Tibial nerve (tissue), 4 donors: ENCODE results near the gene AFF3. TPM values are rescaled to one million over a fixed set of nuclear protein-coding genes. Genes with fewer than 3 reads are reported as not detected.
"Not testable (repeated sequence)": the region's sequence is repeated elsewhere in the genome, so short reads cannot be mapped to it uniquely, and the experiment has no call there.

Source experiments
- DNase-seq, 2 donors: peaks; one replicate each; pipeline ENCODE4 v3.0.0-alpha.2; 2019; ENCODE audit warnings: low spot score in 2 of 2
- H3K27ac ChIP-seq, 4 donors: fragments of 200-600 bp; sonication (generic) in 3 of 4; one replicate each; pipeline ENCODE4 v1.5.1; 2017 to 2019; ENCODE audit warnings: mild to moderate bottlenecking in 1 of 4
- H3K27me3 ChIP-seq, 2 donors: fragments of 200-600 bp; sonication (generic) in 1 of 2; one replicate each; pipeline versions ENCODE4 v1.5.1 to v1.6.0; 2017 to 2019
- H3K36me3 ChIP-seq, 3 donors: fragments of 200-600 bp; sonication (generic); one replicate each; pipeline ENCODE4 v1.5.1; 2018 to 2019
- H3K4me1 ChIP-seq, 4 donors: fragments of 200-600 bp; sonication (generic) in 3 of 4; one replicate each; pipeline ENCODE4 v1.5.1; 2017 to 2019
- H3K4me3 ChIP-seq, 4 donors: fragments of 200-600 bp; sonication (generic) in 3 of 4; one replicate each; pipeline ENCODE4 v1.5.1; 2017 to 2019; ENCODE audit warnings: mild to moderate bottlenecking in 1 of 4, moderate library complexity in 1 of 4
- H3K9me3 ChIP-seq, 4 donors: fragments of 200-600 bp; sonication (generic) in 3 of 4; one replicate each; pipeline ENCODE4 v1.5.1; 2017 to 2019
- CTCF ChIP-seq, 5 experiments: fragments of 200-600 bp in 3 of 5; fragments of 450-650 bp in 2 of 5; sonication (generic) in 3 of 5; IDR thresholded peaks; one replicate each; pipeline ENCODE4 v1.5.1; 2016 to 2019; ENCODE audit warnings: antibody characterized with exemption in 5 of 5, mild to moderate bottlenecking in 3 of 5, moderate library complexity in 2 of 5
- EP300 ChIP-seq, 2 donors: sonication (generic); formaldehyde crosslinking; IDR thresholded peaks; one replicate each; pipeline ENCODE4 v1.6.1; 2017; ENCODE audit warnings: antibody characterized with exemption in 2 of 2, mild to moderate bottlenecking in 1 of 2
- POLR2A ChIP-seq, 2 donors: fragments of 450-650 bp; IDR thresholded peaks; one replicate each; pipeline ENCODE4 v1.6.1; 2017; ENCODE audit warnings: antibody characterized with exemption in 2 of 2, mild to moderate bottlenecking in 2 of 2, moderate library complexity in 2 of 2
- WGBS, 2 donors: methylation state at CpG; one replicate each; pipeline ENCODE4 v1.1.5; 2018; 5-methylcytosine and 5-hydroxymethylcytosine counted together
- total RNA-seq, 4 donors: library from RNA; depleted of rRNA; stranded (reverse); fragments of >200 nt; gene quantifications; one replicate each; pipeline ENCODE4 v1.1.0, GENCODE V29; 2016

Gene AFF3
- total RNA-seq, 4 donors from 2014 or later = 7.2 to 36.0 (median 21.4) TPM

GRCh38 chr2:99777656-99778290 is 364.6 kb downstream of the AFF3 start:
- no peak overlapping the region for H3K27ac ChIP-seq
- peaks cover 0 to 10% (median 0%) of the 10 kb centered on the region in 4 donors for H3K9me3 ChIP-seq
- no peak for TF ChIP-seq POLR2A (IDR thresholded peaks at IDR 0.05)
- no peak for TF ChIP-seq EP300 (IDR thresholded peaks at IDR 0.05)
- no peak for TF ChIP-seq CTCF (IDR thresholded peaks at IDR 0.05)

DNA sequence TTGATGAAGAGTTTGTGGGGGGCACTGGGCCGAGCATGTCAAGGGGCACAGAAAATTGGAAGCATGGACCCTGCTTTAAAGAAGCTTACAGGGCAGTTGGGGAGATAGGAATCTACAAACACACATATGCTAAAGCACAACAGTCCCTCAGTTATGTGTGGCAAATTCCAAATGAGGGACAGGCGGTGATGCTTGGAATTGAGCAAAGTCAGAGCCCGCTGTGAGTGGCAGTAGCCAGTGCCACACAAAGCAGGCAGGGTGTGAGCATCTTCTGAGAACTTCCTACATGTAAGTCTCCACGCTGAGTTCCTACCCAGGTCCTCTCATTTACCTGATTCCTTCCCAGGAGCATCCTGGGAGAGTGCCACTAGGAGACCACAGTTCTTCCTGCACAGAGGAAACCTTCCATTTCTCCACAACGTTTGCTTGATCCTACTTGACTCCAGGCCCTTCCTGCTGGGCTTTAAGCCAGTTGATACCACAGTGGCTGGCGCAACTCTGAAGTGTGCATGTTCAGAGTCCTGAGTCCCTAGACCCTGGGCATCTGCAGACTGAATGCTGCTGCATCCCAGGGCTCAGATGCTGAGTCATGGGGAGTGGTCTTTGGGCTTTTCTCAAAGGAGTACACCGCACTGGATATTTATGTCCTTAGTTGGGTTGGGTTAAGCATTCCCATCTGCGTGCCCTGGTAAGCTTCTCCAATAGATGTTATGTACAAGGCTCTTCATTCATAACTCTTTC is 365.3 kb downstream of the AFF3 start:
- H3K9me3 ChIP-seq = peaks cover 0 to 10% (median 0%) of the 10 kb centered on the region in 4 donors
- H3K27ac ChIP-seq = no peak overlapping the region
- TF ChIP-seq CTCF (IDR thresholded peaks at IDR 0.05) = no peak
- no peak for TF ChIP-seq EP300 (IDR thresholded peaks at IDR 0.05)
- no peak for TF ChIP-seq POLR2A (IDR thresholded peaks at IDR 0.05)
- whole genome bisulfite sequencing, 2 donors = 77 to 81% methylated on average over 8 of the region's 8 CpGs
- no peaks in the 10 kb centered on the region for H3K36me3 ChIP-seq
- peaks cover 0 to 5% (median 0%) of the 10 kb centered on the region in 4 donors for H3K4me1 ChIP-seq
- no peak for DNase-seq
- H3K27me3 ChIP-seq = no peaks in the 10 kb centered on the region
- H3K4me3 ChIP-seq = no peak overlapping the region

More at GRCh38 chr2:99777656-99778290, 364.6 kb downstream of the AFF3 start:
- no peak for DNase-seq
- Histone ChIP-seq H3K27me3 (no peaks in the 10 kb centered on the region), H3K4me3 (no peak overlapping the region), H3K36me3 (no peaks in the 10 kb centered on the region), H3K4me1 (peaks cover 0 to 5% (median 0%) of the 10 kb centered on the region in 4 donors)
- WGBS, 2 donors = 94 to 95% methylated on average over 6 of the region's 6 CpGs

GRCh38 chr2:99776206-99776905 is 366.0 kb downstream of the AFF3 start:
- H3K4me3 ChIP-seq = no peak overlapping the region
- H3K36me3 ChIP-seq = no peaks in the 10 kb centered on the region
- no peaks in the 10 kb centered on the region for H3K27me3 ChIP-seq
- DNase-seq = no peak
- H3K4me1 ChIP-seq = peaks cover 0 to 5% (median 0%) of the 10 kb centered on the region in 4 donors
- H3K9me3 ChIP-seq = peaks cover 0 to 10% (median 0%) of the 10 kb centered on the region in 4 donors
- TF ChIP-seq EP300 (IDR thresholded peaks at IDR 0.05) (no peak), POLR2A (IDR thresholded peaks at IDR 0.05) (no peak), CTCF (IDR thresholded peaks at IDR 0.05) (no peak)
- WGBS, 2 donors = 48 to 49% methylated on average over 3 of the region's 3 CpGs
- no peak overlapping the region for H3K27ac ChIP-seq

DNA sequence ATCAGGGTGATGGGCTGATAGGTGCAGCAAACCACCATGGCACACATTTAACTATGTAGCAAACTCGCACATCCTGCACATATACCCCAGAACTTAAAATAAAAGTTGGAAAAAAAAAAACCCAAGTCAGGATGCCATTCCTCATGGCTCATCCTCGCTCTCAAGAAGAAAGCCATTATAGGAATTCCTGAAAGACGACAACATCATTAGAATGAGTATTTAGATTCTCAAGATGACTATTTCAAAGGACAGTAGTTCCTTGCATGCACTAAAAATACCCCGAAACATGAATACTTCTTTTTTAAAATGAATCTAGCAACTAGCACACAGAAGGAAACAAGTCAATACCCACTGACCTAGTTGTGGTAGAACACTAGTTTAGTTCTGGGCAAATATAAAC is 366.8 kb downstream of the AFF3 start:
- H3K27me3 ChIP-seq = no peaks in the 10 kb centered on the region
- 38 to 45% methylated on average over 4 of the region's 4 CpGs for WGBS, 2 donors

GRCh38 chr2:99773642-99774041 is 368.7 kb downstream of the AFF3 start:
- not testable (repeated sequence) for H3K27ac ChIP-seq, DNase-seq, H3K4me3 ChIP-seq, H3K36me3 ChIP-seq, H3K27me3 ChIP-seq, H3K4me1 ChIP-seq
- H3K9me3 ChIP-seq = peaks cover 0 to 11% (median 0%) of the 10 kb centered on the region in 4 donors
- WGBS, 2 donors = 70 to 74% methylated on average over 1 of the region's 1 CpG

More for the DNA sequence above, 366.8 kb downstream of the AFF3 start:
- no peak overlapping the region for H3K27ac ChIP-seq
- peaks cover 0 to 10% (median 0%) of the 10 kb centered on the region in 4 donors for H3K9me3 ChIP-seq
- TF ChIP-seq POLR2A (IDR thresholded peaks at IDR 0.05) (no peak), CTCF (IDR thresholded peaks at IDR 0.05) (no peak), EP300 (IDR thresholded peaks at IDR 0.05) (no peak)
- no peaks in the 10 kb centered on the region for H3K36me3 ChIP-seq
- no peak overlapping the region for H3K4me3 ChIP-seq
- DNase-seq = no peak
- peaks cover 0 to 5% (median 0%) of the 10 kb centered on the region in 4 donors for H3K4me1 ChIP-seq
